ENCODE results near the gene RBM19. TPM values are rescaled to one million over a fixed set of nuclear protein-coding genes. Genes with fewer than 3 reads are reported as not detected.

Gene RBM19
- total RNA-seq, 4 donors from 2014 or later, result 20.7 to 41.1 (median 23.4) TPM

GRCh38 chr12:113926788-113927187 is 39.3 kb downstream of the RBM19 start:
- no peak for DNase-seq (ENCODE audit: low spot score in 2 of 2)
- intact Hi-C loops (cut with DNase I; ENCODE audit: low total_unique reads), result no loop called here
- TF ChIP-seq, protein P1, sequence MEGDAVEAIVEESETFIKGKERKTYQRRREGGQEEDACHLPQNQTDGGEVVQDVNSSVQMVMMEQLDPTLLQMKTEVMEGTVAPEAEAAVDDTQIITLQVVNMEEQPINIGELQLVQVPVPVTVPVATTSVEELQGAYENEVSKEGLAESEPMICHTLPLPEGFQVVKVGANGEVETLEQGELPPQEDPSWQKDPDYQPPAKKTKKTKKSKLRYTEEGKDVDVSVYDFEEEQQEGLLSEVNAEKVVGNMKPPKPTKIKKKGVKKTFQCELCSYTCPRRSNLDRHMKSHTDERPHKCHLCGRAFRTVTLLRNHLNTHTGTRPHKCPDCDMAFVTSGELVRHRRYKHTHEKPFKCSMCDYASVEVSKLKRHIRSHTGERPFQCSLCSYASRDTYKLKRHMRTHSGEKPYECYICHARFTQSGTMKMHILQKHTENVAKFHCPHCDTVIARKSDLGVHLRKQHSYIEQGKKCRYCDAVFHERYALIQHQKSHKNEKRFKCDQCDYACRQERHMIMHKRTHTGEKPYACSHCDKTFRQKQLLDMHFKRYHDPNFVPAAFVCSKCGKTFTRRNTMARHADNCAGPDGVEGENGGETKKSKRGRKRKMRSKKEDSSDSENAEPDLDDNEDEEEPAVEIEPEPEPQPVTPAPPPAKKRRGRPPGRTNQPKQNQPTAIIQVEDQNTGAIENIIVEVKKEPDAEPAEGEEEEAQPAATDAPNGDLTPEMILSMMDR (IDR thresholded peaks at IDR 0.05), result no peak
- no peak for TF ChIP-seq POLR2A (IDR thresholded peaks at IDR 0.05)
- 94 to 95% methylated on average over 8 of the region's 8 CpGs for WGBS, 2 donors
- H3K4me3 ChIP-seq (ENCODE audit: low read depth, poor library complexity, severe bottlenecking), result no peak overlapping the region

- 68 to 86% methylated on average over 4 of the region's 4 CpGs for WGBS, 2 donors
- DNase-seq (ENCODE audit: low spot score in 2 of 2), result no peak
- H3K4me3 ChIP-seq (ENCODE audit: low read depth, poor library complexity, severe bottlenecking), result no peak overlapping the region
- intact Hi-C loops (cut with DNase I; ENCODE audit: low total_unique reads), result no loop called here
- no peak for TF ChIP-seq POLR2A (IDR thresholded peaks at IDR 0.05)
- TF ChIP-seq, protein P1 (IDR thresholded peaks at IDR 0.05), result no peak
Observed at GRCh38 chr12:113924341-113924740, 41.8 kb downstream of the RBM19 start.

DNA sequence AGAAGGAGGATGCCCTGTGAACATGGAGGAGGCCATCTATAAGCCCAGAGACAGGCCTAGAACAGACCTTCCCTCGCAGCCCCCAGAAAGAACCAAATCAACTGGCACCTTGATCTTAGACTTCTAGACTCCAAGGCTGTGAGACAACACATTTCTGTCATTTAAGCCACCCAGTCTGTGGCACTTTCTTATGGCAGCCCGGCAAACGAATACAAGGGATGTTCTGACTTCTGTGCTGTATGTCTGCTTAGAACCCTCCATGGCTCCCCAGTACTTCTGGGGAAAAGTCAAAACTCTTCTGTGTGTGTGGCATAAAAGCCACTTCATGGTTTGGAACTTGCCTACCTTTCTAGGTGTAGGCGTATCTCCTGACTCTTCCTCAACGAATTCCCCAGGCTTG is 42.9 kb downstream of the RBM19 start:
- WGBS, 2 donors, result 93 to 98% methylated on average over 5 of the region's 5 CpGs
- no peak for DNase-seq (ENCODE audit: low spot score in 2 of 2)
- H3K4me3 ChIP-seq (ENCODE audit: low read depth, poor library complexity, severe bottlenecking), result no peak overlapping the region
- TF ChIP-seq, protein P1 (IDR thresholded peaks at IDR 0.05), result no peak
- TF ChIP-seq POLR2A (IDR thresholded peaks at IDR 0.05), result no peak
- intact Hi-C loops (cut with DNase I; ENCODE audit: low total_unique reads), result no loop called here

GRCh38 chr12:113921430-113921829 is 44.7 kb downstream of the RBM19 start:
- no peak for TF ChIP-seq POLR2A (IDR thresholded peaks at IDR 0.05)
- TF ChIP-seq, protein P1 (IDR thresholded peaks at IDR 0.05), result no peak
- intact Hi-C loops (cut with DNase I; ENCODE audit: low total_unique reads), result no loop called here
- no peak for DNase-seq (ENCODE audit: low spot score in 2 of 2)
- 71 to 88% methylated on average over 3 of the region's 3 CpGs for WGBS, 2 donors
- H3K4me3 ChIP-seq (ENCODE audit: low read depth, poor library complexity, severe bottlenecking), result no peak overlapping the region

DNA sequence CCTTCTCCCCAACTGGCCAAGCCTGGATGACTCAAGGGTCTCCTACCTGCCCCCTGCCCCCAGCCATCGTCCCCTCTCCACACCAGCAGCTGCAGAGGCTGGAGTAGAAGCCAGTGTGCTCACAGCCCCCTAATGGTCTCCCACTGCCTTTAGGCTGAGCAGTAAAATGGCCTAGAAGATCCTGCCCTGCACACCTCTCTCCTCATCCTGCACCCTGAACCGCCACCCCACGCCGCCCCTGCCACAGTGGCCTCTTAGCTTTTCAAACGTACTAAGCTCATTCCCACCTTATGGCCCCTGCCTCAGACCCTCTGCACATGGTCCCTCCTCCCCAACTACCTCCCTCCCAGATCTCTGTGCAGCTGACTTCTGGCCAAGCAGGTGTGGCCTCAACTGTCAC is 46.3 kb downstream of the RBM19 start:
- WGBS, 2 donors, result 86 to 92% methylated on average over 5 of the region's 5 CpGs
- DNase-seq (ENCODE audit: low spot score in 2 of 2), result no peak
- TF ChIP-seq, protein P1 (IDR thresholded peaks at IDR 0.05), result no peak
- TF ChIP-seq POLR2A (IDR thresholded peaks at IDR 0.05), result no peak
- no peak overlapping the region for H3K4me3 ChIP-seq (ENCODE audit: low read depth, poor library complexity, severe bottlenecking)
- intact Hi-C loops (cut with DNase I; ENCODE audit: low total_unique reads), result loop anchor here (10.0 kb wide), 1 partner anchor 455 kb away; no protein-coding TSS in a partner anchor

DNA sequence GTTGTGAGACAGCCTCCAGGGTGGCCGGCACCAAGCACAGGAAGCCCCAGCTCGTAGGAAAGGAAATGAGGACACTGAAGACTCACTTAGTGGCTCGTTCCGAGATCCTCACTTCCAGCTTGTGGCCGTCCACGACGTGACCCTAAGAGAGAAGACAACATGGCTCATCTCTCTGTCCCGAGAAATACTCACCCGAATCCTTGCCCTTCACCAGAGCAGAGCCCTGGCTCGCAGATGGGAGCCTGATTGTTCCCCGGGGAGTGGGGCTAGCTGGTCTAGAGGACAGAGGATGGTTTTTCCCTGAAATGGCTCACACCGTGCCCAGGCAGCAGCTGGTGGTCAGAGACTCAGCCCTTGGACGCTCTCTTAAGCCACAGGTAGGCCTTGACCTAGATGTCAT is 47.8 kb downstream of the RBM19 start:
- H3K4me3 ChIP-seq (ENCODE audit: low read depth, poor library complexity, severe bottlenecking), result no peak overlapping the region
- 85 to 92% methylated on average over 13 of the region's 13 CpGs for WGBS, 2 donors
- no peak for TF ChIP-seq POLR2A (IDR thresholded peaks at IDR 0.05)
- TF ChIP-seq, protein P1 (IDR thresholded peaks at IDR 0.05), result no peak
- intact Hi-C loops (cut with DNase I; ENCODE audit: low total_unique reads), result loop anchor here (10.0 kb wide), 1 partner anchor 454 kb away; no protein-coding TSS in a partner anchor
- DNase-seq (ENCODE audit: low spot score in 2 of 2), result no peak

Measured in lower leg skin (tissue), 4 donors.